HG03139 (cell line): ENCODE results near the gene ICAM5.
A peak's percentile ranks its signal among the peaks of the same experiment; 100 is the strongest.
"Not testable (repeated sequence)": the region's sequence is repeated elsewhere in the genome, so short reads cannot be mapped to it uniquely, and the experiment has no call there.

Experiments
- ATAC-seq: cut with Tn5 transposase; IDR thresholded peaks from one replicate; pipeline ENCODE4 v1.9.1; 2021; ENCODE audit not compliant: unreplicated experiment

Gene ICAM5

GRCh38 chr19:10320602-10321416 lies 31.1 kb downstream of the ICAM5 start:
- no peak for ATAC-seq

GRCh38 chr19:10321417-10321797 lies 31.7 kb downstream of the ICAM5 start:
- no peak for ATAC-seq

- ATAC-seq, result no peak
Observed at GRCh38 chr19:10321874-10322835, 32.4 kb downstream of the ICAM5 start.

- ATAC-seq, result no peak
Observed at GRCh38 chr19:10325732-10326131, 36.0 kb downstream of the ICAM5 start.

- ATAC-seq, result no peak
Observed at GRCh38 chr19:10327793-10328192, 38.0 kb downstream of the ICAM5 start.

- ATAC-seq, result no peak
Observed at GRCh38 chr19:10328558-10329429, 39.0 kb downstream of the ICAM5 start.

- ATAC-seq, result no peak
Observed at GRCh38 chr19:10329555-10329954, 39.8 kb downstream of the ICAM5 start.

- ATAC-seq, result no peak
Observed at GRCh38 chr19:10332158-10332964, 42.6 kb downstream of the ICAM5 start.

GRCh38 chr19:10332965-10333757 lies 43.4 kb downstream of the ICAM5 start, which contains the start of gene RAVER1:
Gene RAVER1, minus strand, starts transcription at chr19:10333529. Its CDS starts 22 bp downstream, at chr19:10333507.
- ATAC-seq, result peak; percentile 82

- ATAC-seq, result no peak
Observed at GRCh38 chr19:10333758-10334587, 44.2 kb downstream of the ICAM5 start.

GRCh38 chr19:10334588-10335351 lies 45.0 kb downstream of the ICAM5 start:
- ATAC-seq, result no peak

GRCh38 chr19:10335352-10335985 lies 45.7 kb downstream of the ICAM5 start:
- no peak for ATAC-seq

- not testable (repeated sequence) for ATAC-seq
Observed at GRCh38 chr19:10336725-10337124, 47.0 kb downstream of the ICAM5 start.

GRCh38 chr19:10338940-10339339 lies 49.2 kb downstream of the ICAM5 start:
- no peak for ATAC-seq

GRCh38 chr19:10339380-10339960 lies 49.7 kb downstream of the ICAM5 start, which contains the start of gene ICAM3:
Gene ICAM3, minus strand, starts transcription at chr19:10339624. Its CDS starts 10 bp downstream, at chr19:10339614.
- no peak for ATAC-seq

GRCh38 chr19:10339977-10340376 lies 50.2 kb downstream of the ICAM5 start:
- ATAC-seq, result no peak

- no peak for ATAC-seq
Observed at GRCh38 chr19:10343495-10343894, 53.7 kb downstream of the ICAM5 start.
